IMR-90 (cell line): ENCODE data around the gene SPDYC. TPM values are rescaled to one million over a fixed set of nuclear protein-coding genes. Genes with fewer than 3 reads are reported as not detected.

Source experiments
- ATAC-seq: fragments of 200-7000 bp; cut with Tn5 transposase; 2 replicates; pipeline ENCODE4 v1.9.1; 2020; ENCODE audit warnings: low read depth, mild to moderate bottlenecking, moderate library complexity
- BruUV-seq: library from RNA; stranded (reverse); fragments of 400-500 nt; replicated peaks from 2 replicates; lab custom pipeline; 2021; lab: Mats Ljungman, UMichigan
- CTCF ChIA-PET: fragments of 300-600 bp; formaldehyde crosslinking; extraction: SDS; loops from one replicate; lab custom pipeline; 2021; ENCODE audit warnings: antibody characterized with exemption; lab: Yijun Ruan, JAX
- POLR2A ChIA-PET: fragments of 300-600 bp; sonication (Branson Sonifier 250); formaldehyde crosslinking; loops from one replicate; lab custom pipeline; 2022; ENCODE audit warnings: antibody characterized with exemption; ENCODE audit not compliant: unreplicated experiment; lab: Charles Lee
- DNase-seq: peaks from one replicate; pipeline ENCODE4 v3.0.0; 2013
- H2AFZ ChIP-seq: replicated peaks from 2 replicates; pipeline ENCODE3; 2013; ENCODE audit warnings: low read length, mild to moderate bottlenecking; ENCODE audit not compliant: poor library complexity
- H2AK5ac ChIP-seq: 2 replicates; pipeline ENCODE4 v1.6.1; 2013; ENCODE audit warnings: low read depth, low read length, inconsistent platforms
- H2AK9ac ChIP-seq: replicated peaks from 2 replicates; pipeline ENCODE3; 2013; ENCODE audit warnings: mild to moderate bottlenecking, low read depth, low read length, moderate library complexity; ENCODE audit not compliant: poor library complexity
- H2BK120ac ChIP-seq: 2 replicates; pipeline ENCODE4 v1.6.1; 2013; ENCODE audit warnings: low read depth, low read length, inconsistent platforms
- H2BK15ac ChIP-seq: 3 replicates; pipeline ENCODE4 v1.6.1; 2013; ENCODE audit warnings: low read depth, low read length, inconsistent platforms
- H2BK20ac ChIP-seq: 2 replicates; pipeline ENCODE4 v1.6.1; 2013; ENCODE audit warnings: low read depth, mild to moderate bottlenecking, inconsistent platforms, low read length, moderate library complexity
- H2BK5ac ChIP-seq: 2 replicates; pipeline ENCODE4 v1.6.1; 2013; ENCODE audit warnings: mild to moderate bottlenecking, low read depth, low read length, inconsistent platforms; ENCODE audit not compliant: poor library complexity, severe bottlenecking
- H3K14ac ChIP-seq: replicated peaks from 2 replicates; pipeline ENCODE4 v1.6.1; 2013; ENCODE audit warnings: low read depth, low read length, inconsistent platforms
- H3K18ac ChIP-seq: 2 replicates; pipeline ENCODE4 v1.6.1; 2013; ENCODE audit warnings: low read depth, low read length, control low read depth
- H3K23ac ChIP-seq: 2 replicates; pipeline ENCODE4 v1.6.1; 2013; ENCODE audit warnings: low read depth, low read length, inconsistent platforms
- H3K27ac ChIP-seq: 2 replicates; pipeline ENCODE4 v1.5.1; 2013; ENCODE audit warnings: mild to moderate bottlenecking, control low read depth, low read length; ENCODE audit not compliant: insufficient read depth
- H3K27me3 ChIP-seq: 2 replicates; pipeline ENCODE4 v1.6.1; 2013; ENCODE audit warnings: low read length; ENCODE audit not compliant: control insufficient read depth, insufficient read depth
- H3K36me3 ChIP-seq: 2 replicates; pipeline ENCODE4 v1.6.1; 2013; ENCODE audit warnings: low read length, mixed read lengths; ENCODE audit not compliant: control insufficient read depth, insufficient read depth
- H3K4ac ChIP-seq: 2 replicates; pipeline ENCODE4 v1.6.1; 2013; ENCODE audit warnings: low read depth, low read length, inconsistent platforms
- H3K4me1 ChIP-seq: 2 replicates; pipeline ENCODE4 v1.6.1; 2013; ENCODE audit warnings: low read length, mixed read lengths; ENCODE audit not compliant: control insufficient read depth, insufficient read depth
- H3K4me2 ChIP-seq: 2 replicates; pipeline ENCODE4 v1.6.1; 2013; ENCODE audit warnings: low read depth, mild to moderate bottlenecking, control low read depth, low read length, moderate library complexity
- H3K4me3 ChIP-seq: 2 replicates; pipeline ENCODE4 v1.5.1; 2013; ENCODE audit warnings: low read depth, mild to moderate bottlenecking, control low read depth, low read length, moderate library complexity; ENCODE audit not compliant: insufficient read depth
- H3K56ac ChIP-seq: 2 replicates; pipeline ENCODE4 v1.6.1; 2013; ENCODE audit warnings: low read length, inconsistent platforms; ENCODE audit not compliant: insufficient read depth; ENCODE audit errors: extremely low read depth
- H3K79me1 ChIP-seq, 2 experiments: 2 replicates each; pipeline ENCODE4 v1.6.1; 2013; ENCODE audit warnings: low read length in 2 of 2, inconsistent platforms in 1 of 2, low read depth in 1 of 2
- H3K9ac ChIP-seq: 2 replicates; pipeline ENCODE4 v1.6.1; 2013; ENCODE audit warnings: low read depth, low read length, control low read depth
- H3K9me1 ChIP-seq: 2 replicates; pipeline ENCODE4 v1.6.1; 2013; ENCODE audit warnings: low read length, inconsistent platforms; ENCODE audit not compliant: insufficient read depth
- H3K9me3 ChIP-seq: 2 replicates; pipeline ENCODE4 v1.6.1; 2013; ENCODE audit warnings: low read length; ENCODE audit not compliant: control insufficient read depth, insufficient read depth
- H4K20me1 ChIP-seq: 2 replicates; pipeline ENCODE4 v1.6.1; 2013; ENCODE audit warnings: low read length, inconsistent platforms; ENCODE audit not compliant: insufficient read depth
- H4K5ac ChIP-seq: 2 replicates; pipeline ENCODE4 v1.6.1; 2013; ENCODE audit warnings: mild to moderate bottlenecking, low read depth, low read length, control low read depth
- H4K8ac ChIP-seq, 2 experiments: 2 replicates each; pipeline ENCODE4 v1.6.1; 2013; ENCODE audit warnings: low read depth in 2 of 2, low read length in 2 of 2, control low read depth in 1 of 2, inconsistent platforms in 1 of 2
- H4K91ac ChIP-seq: 2 replicates; pipeline ENCODE4 v1.6.1; 2013; ENCODE audit warnings: low read depth, low read length, inconsistent platforms; ENCODE audit not compliant: insufficient read depth
- CEBPB ChIP-seq: IDR thresholded peaks from 2 replicates; pipeline ENCODE4 v1.6.1; 2012; ENCODE audit warnings: low read depth, low read length, improper control_type of control experiment
- ELK1 ChIP-seq: fragments of 150-350 bp; IDR thresholded peaks from 2 replicates; pipeline ENCODE4 v1.6.1; 2016; ENCODE audit warnings: low read depth, mild to moderate bottlenecking, low read length, moderate library complexity, borderline replicate concordance
- MAFK ChIP-seq: IDR thresholded peaks from 2 replicates; pipeline ENCODE4 v1.6.1; 2012; ENCODE audit warnings: low read depth, low read length, improper control_type of control experiment
- NFE2L2 ChIP-seq: fragments of 150-350 bp; IDR thresholded peaks from 2 replicates; pipeline ENCODE4 v1.6.1; 2016; ENCODE audit warnings: low read depth, mild to moderate bottlenecking, low read length
- POLR2A ChIP-seq: IDR thresholded peaks from 2 replicates; pipeline ENCODE4 v1.6.1; 2012; ENCODE audit warnings: mild to moderate bottlenecking, low read depth, low read length
- RAD21 ChIP-seq: IDR thresholded peaks from 2 replicates; pipeline ENCODE4 v1.6.1; 2012; ENCODE audit warnings: low read length, improper control_type of control experiment
- WGBS, 2 experiments: methylation state at CpG; one replicate each; pipeline versions ENCODE4 v1.1.5 to v1.1.7; 2013; ENCODE audit warnings: missing lambda C conversion rate in 2 of 2; ENCODE audit not compliant: insufficient read length in 1 of 2; ENCODE audit errors: extremely low coverage in 2 of 2; 5-methylcytosine and 5-hydroxymethylcytosine counted together
- dilution Hi-C: fragments of 300-500 bp; cut with HindIII; formaldehyde crosslinking; loops from one replicate; pipeline ENCODE4 v1.14.3; 2018; ENCODE audit warnings: low sequenced_read_pairs; ENCODE audit not compliant: unreplicated experiment
- in situ Hi-C: fragments of 300-500 bp; cut with MboI; formaldehyde crosslinking; loops from 3 replicates; pipeline ENCODE4 v1.14.3; 2019; ENCODE audit warnings: low sequenced_read_pairs, inconsistent platforms, mixed read lengths
- intact Hi-C: fragments of 100-400 bp; cut with micrococcal nuclease; formaldehyde crosslinking; loops from 2 replicates; pipeline ENCODE4 v1.10.0; 2022
- polyA plus RNA-seq, 3 experiments: library from polyadenylated mRNA; depleted of rRNA; stranded (reverse); fragments of >200 nt; gene quantifications; 2 replicates each; pipeline ENCODE4 v1.2.3, GENCODE V29; 2012; ENCODE audit warnings: low replicate concordance in 1 of 3
- total RNA-seq: library from RNA; depleted of rRNA; stranded (reverse); fragments of >200 nt; gene quantifications from 2 replicates; pipeline ENCODE4 v1.2.3, GENCODE V29; 2012

The SPDYC gene
- total and polyA plus RNA-seq, 2 of the 4 experiments (the other 2 are of a cell fraction): not detected

- WGBS, 2 experiments: 0% methylated on average over 17 of the region's 22 CpGs; no CpG with 5 or more reads in 1 of the 2 experiments
- peaks cover 4% of the 10 kb centered on the region for H3K4me1 ChIP-seq
- peak overlapping the region; percentile 74 for H3K4me3 ChIP-seq
- peak overlapping the region; percentile 70 to 91 for H4K8ac ChIP-seq
- H2BK15ac ChIP-seq: no peak overlapping the region
- peak overlapping the region; percentile 43; the same call in 1 of the 2 replicates for H3K56ac ChIP-seq
- peak overlapping the region; percentile 81 for H2BK5ac ChIP-seq
- peak overlapping the region; percentile 56 for H4K5ac ChIP-seq
- intact Hi-C loops: loop anchor here (5.0 kb wide), 1 partner anchor 61 kb away; the partner anchor contains the start of gene CAPN1
- H4K20me1 ChIP-seq: no peaks in the 10 kb centered on the region
- H3K9me3 ChIP-seq: no peaks in the 10 kb centered on the region
- no peak overlapping the region for H2BK120ac ChIP-seq
- H3K23ac ChIP-seq: peak overlapping the region; percentile 81
- peak overlapping the region; percentile 91 for H2AK5ac ChIP-seq
- no peak overlapping the region for H3K18ac ChIP-seq
- ChIA-PET POLR2A (interaction anchor here (0.5 to 0.8 kb wide), 2 partner anchors 10 to 259 kb away, joined by 3 read pairs; no protein-coding TSS in a partner anchor), CTCF (interaction anchor here (0.6 kb wide), 1 partner anchor 57 kb away, joined by 5 read pairs; no protein-coding TSS in a partner anchor)
- in situ Hi-C loops: no loop called here
- H2AK9ac ChIP-seq: peak overlapping the region; percentile 100
- peaks cover 36% of the 10 kb centered on the region for H3K36me3 ChIP-seq
- peak overlapping the region; percentile 90 for H3K14ac ChIP-seq
- BruUV-seq: no TSS peak
- H3K27me3 ChIP-seq: no peaks in the 10 kb centered on the region
- peak overlapping the region; percentile 79 for H3K27ac ChIP-seq
- H3K79me1 ChIP-seq: peaks cover 27 to 66% of the 10 kb centered on the region in 2 experiments
- no peak for TF ChIP-seq CEBPB
- TF ChIP-seq NFE2L2: no peak
- TF ChIP-seq POLR2A: no peak
- no peak for TF ChIP-seq RAD21
- TF ChIP-seq ELK1: no peak
- no peak for TF ChIP-seq MAFK
- H2BK20ac ChIP-seq: no peak overlapping the region
- H3K4me2 ChIP-seq: peak overlapping the region; percentile 97
- dilution Hi-C loops: no loop called here
- ATAC-seq (no peak), DNase-seq (no peak)
- 0 out of 2 replicates have a peak, but pooled peaks cover 4% of the 10 kb centered on the region for H3K9me1 ChIP-seq
- H4K91ac ChIP-seq: peak overlapping the region; percentile 83
- H3K4ac ChIP-seq: peak overlapping the region; percentile 88
- peak overlapping the region; percentile 87 for H3K9ac ChIP-seq
- H2AFZ ChIP-seq: peak overlapping the region; percentile 99
Observed at GRCh38 chr11:65121447-65121864, 48.6 kb upstream of the SPDYC start.
